GM20000 (cell line): ENCODE measurements around the gene CHN2.

Source experiments
- DNase-seq: peaks from one replicate; pipeline ENCODE4 v3.0.0; 2012; ENCODE audit warnings: low spot score
- TF ChIP-seq, protein P1 (sequence below): IDR thresholded peaks from 2 replicates; pipeline ENCODE4 v1.5.1; 2012; ENCODE audit warnings: mild to moderate bottlenecking, control low read depth; ENCODE audit errors: extremely low read depth, missing control alignments

The CHN2 gene

DNA sequence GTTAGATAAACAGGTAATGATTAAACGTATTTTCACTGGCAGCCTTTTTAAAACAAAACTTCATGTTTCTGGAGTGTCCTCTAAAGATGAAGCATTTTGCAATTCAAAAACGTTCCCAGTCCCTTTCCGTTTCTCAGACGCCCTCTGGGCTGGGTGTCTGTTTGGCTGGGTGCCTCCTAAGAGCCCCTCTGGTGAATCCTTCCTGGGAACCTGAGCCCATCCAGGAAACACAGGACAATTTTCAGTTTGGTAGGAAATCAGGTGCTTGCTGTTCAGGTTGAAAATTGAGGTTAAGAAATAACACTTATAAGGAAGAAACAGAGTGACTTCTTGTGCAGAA, 76.7 kb downstream of the CHN2 start:
- DNase-seq: no peak
- TF ChIP-seq, protein P1, sequence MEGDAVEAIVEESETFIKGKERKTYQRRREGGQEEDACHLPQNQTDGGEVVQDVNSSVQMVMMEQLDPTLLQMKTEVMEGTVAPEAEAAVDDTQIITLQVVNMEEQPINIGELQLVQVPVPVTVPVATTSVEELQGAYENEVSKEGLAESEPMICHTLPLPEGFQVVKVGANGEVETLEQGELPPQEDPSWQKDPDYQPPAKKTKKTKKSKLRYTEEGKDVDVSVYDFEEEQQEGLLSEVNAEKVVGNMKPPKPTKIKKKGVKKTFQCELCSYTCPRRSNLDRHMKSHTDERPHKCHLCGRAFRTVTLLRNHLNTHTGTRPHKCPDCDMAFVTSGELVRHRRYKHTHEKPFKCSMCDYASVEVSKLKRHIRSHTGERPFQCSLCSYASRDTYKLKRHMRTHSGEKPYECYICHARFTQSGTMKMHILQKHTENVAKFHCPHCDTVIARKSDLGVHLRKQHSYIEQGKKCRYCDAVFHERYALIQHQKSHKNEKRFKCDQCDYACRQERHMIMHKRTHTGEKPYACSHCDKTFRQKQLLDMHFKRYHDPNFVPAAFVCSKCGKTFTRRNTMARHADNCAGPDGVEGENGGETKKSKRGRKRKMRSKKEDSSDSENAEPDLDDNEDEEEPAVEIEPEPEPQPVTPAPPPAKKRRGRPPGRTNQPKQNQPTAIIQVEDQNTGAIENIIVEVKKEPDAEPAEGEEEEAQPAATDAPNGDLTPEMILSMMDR: no peak

DNA sequence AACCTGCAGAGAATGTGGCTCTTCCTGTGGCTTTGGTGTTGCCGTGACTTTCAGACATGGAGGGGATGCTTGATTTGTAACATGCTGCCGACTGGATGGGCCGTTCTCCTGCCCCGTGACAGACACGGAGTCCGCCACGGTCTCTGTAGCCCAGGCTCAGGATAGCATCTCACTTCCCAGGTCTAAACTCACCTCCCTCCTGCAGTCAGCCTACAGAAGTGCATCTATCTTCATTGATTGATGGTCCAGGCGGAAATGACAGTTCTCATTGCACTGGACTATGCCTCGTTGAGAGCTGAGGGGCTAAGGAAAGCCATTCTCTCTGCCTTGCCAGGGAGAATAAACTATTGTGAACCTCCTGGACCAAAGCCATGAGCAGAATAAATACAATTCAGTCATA, 77.5 kb downstream of the CHN2 start:
- no peak for DNase-seq
- TF ChIP-seq, protein P1: no peak

DNA sequence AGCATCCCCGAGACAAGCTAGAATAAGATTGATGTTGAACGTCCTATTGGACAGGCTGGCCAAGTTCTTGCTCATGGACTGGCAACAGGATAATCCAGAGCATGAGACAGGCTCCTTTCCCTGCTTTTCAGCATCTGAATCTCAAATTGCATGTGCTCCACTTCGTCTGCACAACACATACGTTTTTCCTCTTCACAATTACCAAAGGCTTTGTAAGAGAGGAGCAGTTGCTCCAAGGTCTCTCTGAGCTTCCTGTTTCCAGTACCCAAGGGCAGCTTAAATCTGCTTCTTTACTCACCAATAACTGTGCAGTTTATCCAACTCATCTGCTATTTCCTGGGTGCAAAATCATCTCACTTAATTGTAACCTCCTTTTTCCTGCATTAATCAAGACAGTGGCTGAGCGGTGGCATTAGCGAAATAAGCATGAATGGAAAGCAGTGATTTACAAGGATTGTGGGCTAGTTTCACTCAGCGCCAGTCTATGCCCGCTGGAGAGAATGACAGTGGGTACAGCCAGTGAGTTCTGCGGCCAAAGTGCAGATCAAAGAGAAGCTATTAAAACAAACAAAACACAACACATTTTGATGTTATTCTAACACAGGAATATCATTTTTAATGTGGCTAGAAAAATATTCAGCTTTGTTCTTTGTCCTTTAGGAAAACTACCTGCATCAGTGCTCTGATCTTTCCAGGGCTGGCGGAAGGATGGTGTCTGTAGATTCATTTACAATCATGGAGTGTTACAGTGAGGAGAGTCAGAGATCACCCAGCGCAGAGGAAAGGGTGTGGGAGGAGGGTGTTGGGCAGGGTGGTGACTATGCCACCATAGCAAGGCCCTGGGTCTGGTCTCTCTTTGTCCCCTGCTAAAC, 79.8 kb downstream of the CHN2 start:
- TF ChIP-seq, protein P1: no peak
- DNase-seq: no peak

DNA sequence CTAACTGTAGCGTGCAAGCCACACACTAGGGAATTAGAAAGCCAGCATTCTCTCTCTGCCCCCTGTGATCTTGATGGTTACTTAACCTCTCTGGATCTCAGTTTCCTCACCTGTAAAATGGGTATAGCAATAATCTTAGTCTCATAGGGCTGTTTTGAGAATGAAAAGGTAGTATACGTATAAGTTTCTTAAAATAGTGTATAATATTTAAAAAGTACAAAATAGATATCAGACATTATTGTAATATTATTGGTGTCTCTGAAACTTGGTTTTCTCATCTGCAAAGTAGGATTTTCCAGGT, 80.4 kb downstream of the CHN2 start:
- TF ChIP-seq, protein P1: no peak
- no peak for DNase-seq

DNA sequence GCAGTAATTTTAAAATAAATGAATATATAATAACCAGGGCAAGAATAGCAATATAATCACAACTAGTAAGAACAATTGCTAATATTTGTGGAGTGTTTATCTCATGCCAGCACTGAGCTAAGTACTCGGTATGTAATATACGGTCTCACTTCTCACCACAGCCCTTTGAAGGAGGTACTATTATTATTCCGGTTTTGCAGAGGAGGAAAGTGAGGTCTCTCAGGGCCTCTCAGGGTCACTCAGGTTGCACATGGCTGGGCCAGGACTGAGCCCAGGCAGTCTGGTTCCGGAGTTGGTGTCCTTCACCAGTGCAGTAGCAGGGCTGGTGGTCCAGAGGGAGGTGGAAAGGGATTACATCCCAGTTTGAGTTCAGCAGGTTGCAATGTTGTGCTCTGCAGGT, 80.9 kb downstream of the CHN2 start:
- TF ChIP-seq, protein P1: no peak
- no peak for DNase-seq

DNA sequence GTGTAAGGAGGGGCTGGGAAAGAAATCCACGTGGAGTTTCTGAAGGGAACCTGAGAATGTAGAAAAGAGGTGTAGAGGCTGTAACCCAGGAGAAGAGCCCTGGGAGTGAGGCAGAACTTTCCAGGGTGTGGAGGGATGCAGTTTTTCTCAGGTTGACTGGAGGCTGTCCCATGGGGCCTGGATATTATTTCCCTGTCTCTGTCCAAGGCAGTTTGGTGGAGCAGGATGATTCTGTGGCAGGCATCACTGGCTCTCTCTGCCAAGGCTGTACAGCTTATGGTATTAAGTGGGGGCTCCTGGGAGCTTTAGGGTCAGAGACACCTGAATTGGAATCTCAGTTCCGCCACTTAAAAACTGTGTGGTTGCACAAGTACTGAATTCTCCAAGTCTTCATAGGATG, 81.6 kb downstream of the CHN2 start:
- TF ChIP-seq, protein P1: no peak
- DNase-seq: no peak

DNA sequence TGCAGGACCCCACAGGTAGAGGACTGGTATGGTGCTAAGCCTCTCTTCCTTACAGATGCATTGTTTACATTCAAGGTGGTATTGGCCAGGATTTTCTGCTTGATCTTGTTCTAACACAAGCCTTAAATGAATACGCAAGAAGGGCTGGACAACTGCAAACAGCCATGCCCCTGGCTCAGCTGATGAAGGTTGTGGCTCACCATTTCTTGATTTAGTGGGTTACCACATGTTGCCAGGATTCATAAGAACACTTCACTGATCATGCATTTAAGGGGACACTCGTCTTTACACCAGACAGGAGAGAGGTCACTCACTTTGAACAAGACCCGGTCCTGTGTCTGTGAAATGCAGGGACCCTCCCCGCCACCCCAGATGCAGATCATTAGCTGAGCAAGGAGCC, 82.2 kb downstream of the CHN2 start:
- TF ChIP-seq, protein P1: no peak
- no peak for DNase-seq
